K562 (cell line): ENCODE results near the gene CENPA. TPM values are rescaled to one million over a fixed set of nuclear protein-coding genes. Genes with fewer than 3 reads are reported as not detected.

Source experiments
- ATF4 ChIP-seq: fragments of 450-650 bp; formaldehyde crosslinking; IDR thresholded peaks from 2 replicates; pipeline ENCODE4 v1.4.0; 2022; ENCODE audit warnings: mild to moderate bottlenecking, moderate library complexity
- CEBPB ChIP-seq: fragments of 450-650 bp; IDR thresholded peaks from 2 replicates; pipeline ENCODE4 v1.6.1; 2016; ENCODE audit warnings: missing genetic modification characterization, missing compliant biosample characterization
- CTCFL ChIP-seq: IDR thresholded peaks from 2 replicates; pipeline ENCODE4 v1.6.1; 2011; ENCODE audit warnings: borderline replicate concordance, low read depth, mild to moderate bottlenecking, moderate library complexity, low read length; ENCODE audit not compliant: insufficient read depth, poor library complexity, severe bottlenecking
- DPF2 ChIP-seq: fragments of 450-650 bp; IDR thresholded peaks from 2 replicates; pipeline ENCODE4 v1.6.1; 2016
- E4F1 ChIP-seq: fragments of 250-450 bp; sonication (Bioruptor Pico); IDR thresholded peaks from 2 replicates; pipeline ENCODE4 v1.5.0; 2021; ENCODE audit warnings: mild to moderate bottlenecking, borderline replicate concordance
- GABPA ChIP-seq: fragments of 200-800 bp; sonication (Bioruptor generic); conservative IDR thresholded peaks from 2 replicates; pipeline ENCODE4 v1.6.1; 2016; ENCODE audit warnings: low read depth, missing genetic modification characterization, missing compliant biosample characterization
- GTF2A2 ChIP-seq: IDR thresholded peaks from 2 replicates; pipeline ENCODE4 v1.6.1; 2016; ENCODE audit warnings: mild to moderate bottlenecking, missing genetic modification characterization, missing compliant biosample characterization
- KLF10 ChIP-seq: fragments of 250-450 bp; sonication (Bioruptor Pico); IDR thresholded peaks from 2 replicates; pipeline ENCODE4 v1.6.1; 2021; ENCODE audit warnings: matching md5 sums
- PML ChIP-seq: IDR thresholded peaks from 2 replicates; pipeline ENCODE4 v1.6.1; 2012; ENCODE audit warnings: low read length, inconsistent platforms
- RBM15 ChIP-seq: fragments of 200-400 bp; formaldehyde crosslinking; IDR thresholded peaks from 2 replicates; pipeline ENCODE4 v1.6.1; 2018; ENCODE audit warnings: mild to moderate bottlenecking, low read length, moderate library complexity; ENCODE audit not compliant: insufficient read depth
- SIN3A ChIP-seq, 2 experiments: fragments of 150-350 bp in 1 of 2; IDR thresholded peaks; 2 replicates each; pipeline ENCODE4 v1.6.1; 2011 to 2016; ENCODE audit warnings: borderline replicate concordance in 2 of 2, low read depth in 2 of 2, low read length in 2 of 2, mild to moderate bottlenecking in 2 of 2, moderate library complexity in 2 of 2; ENCODE audit not compliant: control insufficient read depth in 1 of 2
- SMAD1 ChIP-seq: fragments of 150-350 bp; IDR thresholded peaks from 2 replicates; pipeline ENCODE4 v1.6.1; 2014; ENCODE audit warnings: low read length, low read depth; ENCODE audit not compliant: partially characterized antibody
- SMAD3 ChIP-seq: fragments of 450-650 bp; formaldehyde crosslinking; conservative IDR thresholded peaks from 2 replicates; pipeline ENCODE4 v1.4.0; 2020; ENCODE audit warnings: mild to moderate bottlenecking
- TEAD2 ChIP-seq: fragments of 450-650 bp; IDR thresholded peaks from 2 replicates; pipeline ENCODE4 v1.6.1; 2016; ENCODE audit warnings: missing genetic modification characterization, control low read depth, missing compliant biosample characterization
- ZFP36 ChIP-seq: fragments of 150-350 bp; IDR thresholded peaks from 2 replicates; pipeline ENCODE4 v1.6.1; 2018; ENCODE audit warnings: low read length, low read depth; ENCODE audit not compliant: partially characterized antibody
- ZNF586 ChIP-seq: fragments of 450-650 bp; formaldehyde crosslinking; conservative IDR thresholded peaks from 2 replicates; pipeline ENCODE4 v1.4.0; 2020; ENCODE audit warnings: mild to moderate bottlenecking, moderate library complexity
- ZNF76 ChIP-seq: fragments of 250-450 bp; sonication (Bioruptor Pico); IDR thresholded peaks from 2 replicates; pipeline ENCODE4 v1.4.0; 2020; ENCODE audit warnings: mild to moderate bottlenecking, moderate library complexity, borderline replicate concordance
- polyA plus RNA-seq, 8 experiments: library from polyadenylated mRNA; depleted of rRNA in 4 of 8; stranded (reverse) in 5 of 8; unstranded in 3 of 8; fragments of >200 nt; fragmentation: Nextera tagmentation in 2 of 8; fragmentation: Illumina TruSeq in 1 of 8; extraction: Ambion mirVana in 2 of 8; extraction: Trizol in 1 of 8; gene quantifications; 2 replicates each; pipeline versions ENCODE4 v1.2.1 to v1.2.3, GENCODE V29; 2011 to 2014; ENCODE audit warnings: inconsistent platforms in 1 of 8, missing spikeins in 1 of 8
- total RNA-seq, 7 experiments: library from RNA; depleted of rRNA in 6 of 7; stranded (reverse); fragments of >200 nt in 6 of 7; fragmentation: Illumina TruSeq in 2 of 7; extraction: Trizol in 2 of 7; gene quantifications; 2 replicates each; pipeline versions ENCODE4 v1.2.1 to v1.2.3, GENCODE V29; 2011 to 2021; ENCODE audit warnings: low replicate concordance in 1 of 7

The CENPA gene
- total and polyA plus RNA-seq, 9 of the 15 experiments (the other 6 are each of a cell fraction or from before 2014, with no cell fraction given) = 11.3 to 61.7 (median 44.7) TPM

GRCh38 chr2:26757873-26758789 is 27.7 kb upstream of the CENPA start (continued):
- TF ChIP-seq CTCFL (no peak), E4F1 (CRISPR knock-in tag) (no peak; the same call in 1 of the 2 replicates), RBM15 (no peak), SIN3A (IDR thresholded peaks at IDR 0.05; ENCODE audit: borderline replicate concordance in 2 of 2, control insufficient read depth in 1 of 2, low read depth in 2 of 2, low read length in 2 of 2) (no peak), SMAD3 (CRISPR knock-in tag) (peak; percentile 70), SMAD1 (no peak), PML (no peak), ZNF586 (CRISPR knock-in tag) (no peak), ZNF76 (peak; percentile 81; the same call in 1 of the 2 replicates), KLF10 (CRISPR knock-in tag) (no peak), GTF2A2 (tag) (no peak; the same call in none of the 2 replicates), CEBPB (tag) (peak; percentile 64), DPF2 (peak; percentile 93), ATF4 (CRISPR knock-in tag) (peak; percentile 95), ZFP36 (no peak), GABPA (peak; percentile 71), TEAD2 (tag) (peak; percentile 90)
